ENCODE data around the gene COL23A1. TPM values are rescaled to one million over a fixed set of nuclear protein-coding genes. Genes with fewer than 3 reads are reported as not detected.

COL23A1 gene
- total RNA-seq, 1 experiment from 2014 or later = not detected

- no peaks in the 10 kb centered on the region for H3K9me3 ChIP-seq (ENCODE audit: low read length)
- no peak overlapping the region for H3K9ac ChIP-seq (ENCODE audit: low read length)
- ATAC-seq (no peak), DNase-seq (no peak)
- H2AFZ ChIP-seq (ENCODE audit: low read length) = no peak overlapping the region
- H3K4me3 ChIP-seq (ENCODE audit: low read length) = no peak overlapping the region
- ChIA-PET POLR2A (ENCODE audit: unreplicated experiment) (no interaction called here), CTCF (no interaction called here)
- H3K36me3 ChIP-seq (ENCODE audit: low read depth, low read length) = no peaks in the 10 kb centered on the region
- peaks cover 11% of the 10 kb centered on the region for H3K27me3 ChIP-seq (ENCODE audit: low read length)
- no peaks in the 10 kb centered on the region for H3K9me2 ChIP-seq (replicated peaks; ENCODE audit: low read length)
- H3K79me2 ChIP-seq (ENCODE audit: low read length) = no peaks in the 10 kb centered on the region
- H3K4me2 ChIP-seq (ENCODE audit: low read length) = no peak overlapping the region
- intact Hi-C loops (cut with micrococcal nuclease) = no loop called here
- no peaks in the 10 kb centered on the region for H3K4me1 ChIP-seq (ENCODE audit: insufficient read depth, low read length)
- no peaks in the 10 kb centered on the region for H4K20me1 ChIP-seq (ENCODE audit: low read length)
- no TSS peak for BruUV-seq (replicated peaks)
- H3K27ac ChIP-seq (ENCODE audit: low read length) = no peak overlapping the region
- no peaks in the 10 kb centered on the region for H3F3A ChIP-seq (ENCODE audit: low read length, unreplicated experiment)
- TF ChIP-seq EZH2 (IDR thresholded peaks at IDR 0.05; ENCODE audit: low read length, unreplicated experiment) (no peak), CTCF (conservative IDR thresholded peaks at IDR 0.05; ENCODE audit: low read depth, low read length) (no peak), EZH2phosphoT487 (IDR thresholded peaks at IDR 0.05; ENCODE audit: borderline replicate concordance, low read length) (no peak)
Measured at GRCh38 chr5:178312880-178313282, 277.3 kb downstream of the COL23A1 start.

GRCh38 chr5:178310130-178310865 is 279.9 kb downstream of the COL23A1 start:
- no peak for ATAC-seq
- Histone ChIP-seq H3F3A (ENCODE audit: low read length, unreplicated experiment) (no peaks in the 10 kb centered on the region), H3K4me2 (ENCODE audit: low read length) (no peak overlapping the region), H3K36me3 (ENCODE audit: low read depth, low read length) (no peaks in the 10 kb centered on the region), H3K9me3 (ENCODE audit: low read length) (no peaks in the 10 kb centered on the region), H3K4me1 (ENCODE audit: insufficient read depth, low read length) (peaks cover 4% of the 10 kb centered on the region; the same call in 1 of the 2 replicates), H3K4me3 (ENCODE audit: low read length) (no peak overlapping the region), H3K27ac (ENCODE audit: low read length) (no peak overlapping the region), H3K27me3 (ENCODE audit: low read length) (peaks cover 3% of the 10 kb centered on the region), H3K79me2 (ENCODE audit: low read length) (no peaks in the 10 kb centered on the region), H2AFZ (ENCODE audit: low read length) (no peak overlapping the region), H4K20me1 (ENCODE audit: low read length) (no peaks in the 10 kb centered on the region), H3K9ac (ENCODE audit: low read length) (no peak overlapping the region), H3K9me2 (replicated peaks; ENCODE audit: low read length) (no peaks in the 10 kb centered on the region)
- TF ChIP-seq EZH2phosphoT487 (IDR thresholded peaks at IDR 0.05; ENCODE audit: borderline replicate concordance, low read length) (no peak), CTCF (conservative IDR thresholded peaks at IDR 0.05; ENCODE audit: low read depth, low read length) (no peak), EZH2 (IDR thresholded peaks at IDR 0.05; ENCODE audit: low read length, unreplicated experiment) (no peak)
- no TSS peak for BruUV-seq (replicated peaks)
- POLR2A ChIA-PET (ENCODE audit: unreplicated experiment) = no interaction called here
- intact Hi-C loops (cut with micrococcal nuclease) = no loop called here
- CTCF ChIA-PET = no interaction called here
- DNase-seq = no peak

GRCh38 chr5:178309271-178310013 is 280.8 kb downstream of the COL23A1 start:
- ATAC-seq (no peak), DNase-seq (no peak)
- no peaks in the 10 kb centered on the region for H3F3A ChIP-seq (ENCODE audit: low read length, unreplicated experiment)
- H3K9me3 ChIP-seq (ENCODE audit: low read length) = no peaks in the 10 kb centered on the region
- no peaks in the 10 kb centered on the region for H3K79me2 ChIP-seq (ENCODE audit: low read length)
- no TSS peak for BruUV-seq (replicated peaks)
- peaks cover 10% of the 10 kb centered on the region for H3K4me1 ChIP-seq (ENCODE audit: insufficient read depth, low read length)
- no peaks in the 10 kb centered on the region; the same call in 1 of the 2 replicates for H3K27me3 ChIP-seq (ENCODE audit: low read length)
- no peaks in the 10 kb centered on the region for H3K9me2 ChIP-seq (replicated peaks; ENCODE audit: low read length)
- no peak overlapping the region for H3K27ac ChIP-seq (ENCODE audit: low read length)
- H3K36me3 ChIP-seq (ENCODE audit: low read depth, low read length) = no peaks in the 10 kb centered on the region
- ChIA-PET CTCF (no interaction called here), POLR2A (ENCODE audit: unreplicated experiment) (no interaction called here)
- TF ChIP-seq CTCF (conservative IDR thresholded peaks at IDR 0.05; ENCODE audit: low read depth, low read length) (no peak), EZH2phosphoT487 (IDR thresholded peaks at IDR 0.05; ENCODE audit: borderline replicate concordance, low read length) (no peak), EZH2 (IDR thresholded peaks at IDR 0.05; ENCODE audit: low read length, unreplicated experiment) (no peak)
- no peak overlapping the region for H3K9ac ChIP-seq (ENCODE audit: low read length)
- intact Hi-C loops (cut with micrococcal nuclease) = no loop called here
- no peak overlapping the region for H3K4me2 ChIP-seq (ENCODE audit: low read length)
- no peak overlapping the region for H3K4me3 ChIP-seq (ENCODE audit: low read length)
- no peaks in the 10 kb centered on the region for H4K20me1 ChIP-seq (ENCODE audit: low read length)
- no peak overlapping the region for H2AFZ ChIP-seq (ENCODE audit: low read length)

Measured in PC-3 (cell line).